ENCODE measurements around the gene MYO1C. TPM values are rescaled to one million over a fixed set of nuclear protein-coding genes. Genes with fewer than 3 reads are reported as not detected.

MYO1C gene
- total and polyA plus RNA-seq, 3 donors from 2014 or later, result 45.0 to 68.3 (median 49.2) TPM

DNA sequence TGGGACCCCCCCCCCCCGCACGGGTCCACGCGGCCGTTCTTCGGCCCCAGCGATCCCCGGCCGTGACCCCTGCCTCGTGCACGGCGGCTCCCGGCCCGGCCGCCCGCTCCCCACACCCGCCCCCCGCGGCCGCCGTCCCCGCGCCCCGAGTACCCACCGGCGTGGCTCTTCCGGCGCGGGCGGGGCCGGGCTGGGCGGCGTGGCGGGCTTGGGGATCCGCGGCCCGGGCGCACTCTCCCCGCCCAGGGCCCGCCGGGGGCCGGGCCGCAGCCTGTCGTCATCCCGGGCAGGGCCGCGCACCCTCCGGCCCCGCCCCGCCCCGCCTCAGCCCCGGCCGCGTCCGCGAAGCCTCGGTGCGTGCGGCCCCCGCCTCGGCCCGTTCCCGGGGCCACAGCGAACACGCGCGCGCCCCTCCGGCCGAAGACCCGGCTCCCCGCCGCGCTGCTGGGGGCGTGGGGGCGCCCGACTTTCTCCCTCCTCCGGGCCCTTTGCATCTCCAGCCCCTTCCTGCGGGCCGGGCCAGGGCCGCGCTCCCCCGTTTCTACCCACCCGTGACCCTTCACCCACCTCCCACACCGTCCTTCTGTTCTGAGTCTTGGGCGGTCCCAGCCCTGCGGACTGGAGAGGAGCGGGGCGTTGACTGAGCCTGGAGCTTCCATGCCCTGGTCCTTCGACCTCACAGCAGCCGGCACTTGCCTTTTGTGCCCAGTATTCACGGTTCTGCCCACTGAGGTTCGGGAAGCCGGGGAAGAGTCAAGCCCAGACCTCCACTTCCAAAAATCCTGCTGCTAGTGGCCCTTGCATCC is 840 bp downstream of the MYO1C start:
- Histone ChIP-seq H3K27me3 (no peaks in the 10 kb centered on the region), H3K27ac (peak overlapping the region; percentile 59 to 84), H3K9me3 (no peaks in the 10 kb centered on the region), H3K4me3 (peak overlapping the region; percentile 63 to 69), H3K36me3 (ENCODE audit: low read depth, missing control alignments) (no peaks in the 10 kb centered on the region), H3K4me1 (peaks cover 34% of the 10 kb centered on the region)
- no peak for TF ChIP-seq POLR2A (IDR thresholded peaks at IDR 0.05)
- TF ChIP-seq, protein P1, sequence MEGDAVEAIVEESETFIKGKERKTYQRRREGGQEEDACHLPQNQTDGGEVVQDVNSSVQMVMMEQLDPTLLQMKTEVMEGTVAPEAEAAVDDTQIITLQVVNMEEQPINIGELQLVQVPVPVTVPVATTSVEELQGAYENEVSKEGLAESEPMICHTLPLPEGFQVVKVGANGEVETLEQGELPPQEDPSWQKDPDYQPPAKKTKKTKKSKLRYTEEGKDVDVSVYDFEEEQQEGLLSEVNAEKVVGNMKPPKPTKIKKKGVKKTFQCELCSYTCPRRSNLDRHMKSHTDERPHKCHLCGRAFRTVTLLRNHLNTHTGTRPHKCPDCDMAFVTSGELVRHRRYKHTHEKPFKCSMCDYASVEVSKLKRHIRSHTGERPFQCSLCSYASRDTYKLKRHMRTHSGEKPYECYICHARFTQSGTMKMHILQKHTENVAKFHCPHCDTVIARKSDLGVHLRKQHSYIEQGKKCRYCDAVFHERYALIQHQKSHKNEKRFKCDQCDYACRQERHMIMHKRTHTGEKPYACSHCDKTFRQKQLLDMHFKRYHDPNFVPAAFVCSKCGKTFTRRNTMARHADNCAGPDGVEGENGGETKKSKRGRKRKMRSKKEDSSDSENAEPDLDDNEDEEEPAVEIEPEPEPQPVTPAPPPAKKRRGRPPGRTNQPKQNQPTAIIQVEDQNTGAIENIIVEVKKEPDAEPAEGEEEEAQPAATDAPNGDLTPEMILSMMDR (IDR thresholded peaks at IDR 0.05), result no peak
- intact Hi-C loops (cut with DNase I; ENCODE audit: low total_unique reads), result no loop called here
- WGBS, 2 donors, result 1 to 4% methylated on average over 16 to 54 of the region's 94 CpGs
- DNase-seq, result peak; percentile 52

DNA sequence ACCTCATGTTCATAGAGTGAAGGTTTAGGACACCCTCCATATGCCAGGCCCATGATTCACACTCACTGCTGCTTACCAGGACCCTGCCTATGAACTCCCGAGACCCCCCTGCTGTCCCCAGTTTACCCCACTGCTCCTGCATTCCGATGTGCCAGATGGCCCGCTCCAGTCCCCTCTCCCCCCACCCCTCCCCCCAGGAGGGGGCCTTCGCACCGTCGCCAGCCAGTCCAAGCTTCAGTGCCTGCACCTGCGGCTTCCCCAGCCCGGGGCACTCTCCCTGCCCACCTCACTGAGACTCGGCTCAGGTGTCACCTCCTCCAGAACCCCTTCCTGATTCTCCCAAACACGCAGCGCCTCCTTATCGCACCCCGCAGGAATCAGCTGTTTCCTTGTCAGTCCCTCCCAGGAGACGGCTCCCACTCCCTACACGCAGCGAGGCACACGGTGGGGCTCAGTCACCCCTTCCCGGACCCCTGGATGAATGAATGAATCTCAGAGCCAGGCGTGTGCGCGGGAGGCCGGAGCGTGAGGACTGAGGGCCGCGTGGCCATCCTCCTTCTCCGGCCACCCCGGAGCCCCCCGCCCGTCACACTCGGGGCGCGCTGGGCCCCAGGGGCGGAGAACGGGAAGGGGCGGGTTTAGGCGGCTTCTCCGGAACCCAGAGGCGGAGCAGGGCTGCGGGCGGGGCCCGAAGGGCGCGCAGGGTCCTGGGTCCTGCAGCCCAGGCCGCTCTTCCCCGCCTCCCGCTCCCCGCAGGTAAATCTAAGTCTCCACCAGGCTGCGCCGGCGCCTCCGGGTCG is 1.6 kb downstream of the MYO1C start:
- no peaks in the 10 kb centered on the region for H3K36me3 ChIP-seq (ENCODE audit: low read depth, missing control alignments)
- H3K4me1 ChIP-seq, result peaks cover 40% of the 10 kb centered on the region
- H3K27me3 ChIP-seq, result no peaks in the 10 kb centered on the region
- H3K27ac ChIP-seq, result peak overlapping the region; percentile 59 to 84
- 4 to 6% methylated on average over 20 to 28 of the region's 52 CpGs for WGBS, 2 donors
- intact Hi-C loops (cut with DNase I; ENCODE audit: low total_unique reads), result no loop called here
- H3K9me3 ChIP-seq, result no peaks in the 10 kb centered on the region
- H3K4me3 ChIP-seq, result peak overlapping the region; percentile 63 to 69
- TF ChIP-seq POLR2A (IDR thresholded peaks at IDR 0.05), result no peak
- TF ChIP-seq, protein P1 (IDR thresholded peaks at IDR 0.05), result no peak
- peak; percentile 54 for DNase-seq

GRCh38 chr17:1488826-1489270 is 3.6 kb downstream of the MYO1C start:
- H3K27me3 ChIP-seq, result no peaks in the 10 kb centered on the region
- 85 to 89% methylated on average over 5 to 7 of the region's 7 CpGs for WGBS, 2 donors
- no peak for TF ChIP-seq POLR2A (IDR thresholded peaks at IDR 0.05)
- TF ChIP-seq, protein P1 (IDR thresholded peaks at IDR 0.05), result no peak
- no peaks in the 10 kb centered on the region for H3K36me3 ChIP-seq (ENCODE audit: low read depth, missing control alignments)
- H3K4me1 ChIP-seq, result peaks cover 52% of the 10 kb centered on the region
- H3K9me3 ChIP-seq, result no peaks in the 10 kb centered on the region
- H3K4me3 ChIP-seq, result peak overlapping the region in 1 of 2 donors; percentile 82
- DNase-seq, result no peak
- intact Hi-C loops (cut with DNase I; ENCODE audit: low total_unique reads), result no loop called here
- peak overlapping the region; percentile 93 for H3K27ac ChIP-seq

DNA sequence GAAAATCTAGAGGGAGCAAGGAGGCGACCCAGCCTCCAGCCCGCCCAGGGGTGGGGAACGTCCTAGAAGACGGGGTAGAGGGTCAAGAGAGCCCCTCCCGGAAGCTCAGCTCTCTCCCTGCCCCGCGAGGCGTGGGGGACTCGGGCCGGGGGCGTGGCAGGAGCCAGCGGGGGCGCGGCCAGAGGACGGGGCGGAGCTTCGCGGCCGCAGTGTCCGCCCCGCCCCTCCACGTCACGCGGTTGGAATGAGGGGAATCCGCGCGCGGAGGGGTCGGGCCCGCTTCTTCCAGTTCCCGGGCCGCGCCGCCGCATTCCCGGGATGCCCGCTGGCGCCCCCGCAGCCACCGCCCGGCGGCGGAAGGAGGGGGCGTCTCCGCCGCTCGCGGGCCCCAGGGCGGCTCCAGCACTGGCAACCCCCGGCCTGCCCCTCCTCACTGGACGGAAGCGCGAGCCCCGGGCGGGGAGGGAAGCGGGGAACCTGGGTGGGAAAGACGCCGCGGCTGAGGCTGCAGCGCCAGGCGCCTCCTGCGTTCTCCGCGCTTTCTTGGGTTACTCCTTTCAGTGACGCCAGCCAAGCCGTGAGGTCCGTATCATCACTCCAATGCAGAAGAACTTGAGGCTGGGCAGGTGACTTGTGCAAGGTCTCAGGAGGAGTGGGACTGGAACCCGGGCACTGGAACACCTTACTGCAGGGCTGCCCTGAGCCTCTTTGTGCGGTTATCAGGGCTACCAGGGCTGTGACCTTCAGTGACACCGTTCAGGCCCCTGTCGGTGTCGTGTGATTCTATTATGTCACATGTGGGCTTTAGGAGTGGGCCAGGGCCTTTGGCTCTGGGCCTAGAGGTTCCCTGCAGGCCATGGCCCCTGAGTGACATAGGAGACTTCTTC is 4.3 kb downstream of the MYO1C start:
- no peak for TF ChIP-seq POLR2A (IDR thresholded peaks at IDR 0.05)
- TF ChIP-seq, protein P1 (IDR thresholded peaks at IDR 0.05), result no peak
- no peaks in the 10 kb centered on the region for H3K27me3 ChIP-seq
- H3K4me3 ChIP-seq, result peak overlapping the region; percentile 57 to 82
- H3K9me3 ChIP-seq, result no peaks in the 10 kb centered on the region
- DNase-seq, result peak; percentile 90
- H3K36me3 ChIP-seq (ENCODE audit: low read depth, missing control alignments), result no peaks in the 10 kb centered on the region
- intact Hi-C loops (cut with DNase I; ENCODE audit: low total_unique reads), result no loop called here
- peak overlapping the region; percentile 93 for H3K27ac ChIP-seq
- peaks cover 52% of the 10 kb centered on the region for H3K4me1 ChIP-seq
- 3 to 4% methylated on average over 8 to 35 of the region's 72 CpGs for WGBS, 2 donors

All from testis (tissue), 3 donors.